Transverse colon (tissue), 4 donors: ENCODE measurements around the gene ABRAXAS1. TPM values are rescaled to one million over a fixed set of nuclear protein-coding genes. Genes with fewer than 3 reads are reported as not detected.

Source experiments
- DNase-seq: peaks from one replicate; pipeline ENCODE4 v3.0.0-alpha.2; 2019
- H3K27ac ChIP-seq, 4 donors: fragments of 200-600 bp; sonication (generic); 2 replicates each; pipeline ENCODE4 v1.5.1; 2016 to 2018; ENCODE audit warnings: inconsistent platforms in 4 of 4
- H3K27me3 ChIP-seq: fragments of 200-600 bp; sonication (generic); 2 replicates; pipeline ENCODE4 v1.5.1; 2017; ENCODE audit warnings: inconsistent platforms
- H3K36me3 ChIP-seq, 4 donors: fragments of 200-600 bp; sonication (generic); 2 replicates each; pipeline ENCODE4 v1.5.1; 2017 to 2019; ENCODE audit warnings: inconsistent platforms in 4 of 4
- H3K4me1 ChIP-seq, 4 donors: fragments of 200-600 bp; sonication (generic); 2 replicates each; pipeline ENCODE4 v1.5.1; 2017 to 2020; ENCODE audit warnings: inconsistent platforms in 4 of 4
- H3K4me3 ChIP-seq, 4 donors: fragments of 200-600 bp; sonication (generic); 1 replicate in 1 of 4; 2 replicates in 3 of 4; pipeline versions ENCODE4 v1.5.1 to v1.6.1; 2017 to 2019; ENCODE audit warnings: inconsistent platforms in 4 of 4
- H3K9me3 ChIP-seq, 2 donors: fragments of 200-600 bp; sonication (generic); 2 replicates each; pipeline ENCODE4 v1.5.1; 2017 to 2019; ENCODE audit warnings: inconsistent platforms in 2 of 2
- CTCF ChIP-seq, 5 experiments: fragments of 200-600 bp in 3 of 5; fragments of 450-650 bp in 2 of 5; sonication (generic) in 3 of 5; IDR thresholded peaks; 1 replicate in 2 of 5; 2 replicates in 3 of 5; pipeline ENCODE4 v1.5.1; 2016 to 2017; ENCODE audit warnings: antibody characterized with exemption in 5 of 5, inconsistent platforms in 3 of 5, mild to moderate bottlenecking in 2 of 5, moderate library complexity in 1 of 5
- EP300 ChIP-seq: sonication (generic); formaldehyde crosslinking; IDR thresholded peaks from one replicate; pipeline ENCODE4 v1.6.1; 2017; ENCODE audit warnings: antibody characterized with exemption, low read depth
- POLR2A ChIP-seq: fragments of 450-650 bp; IDR thresholded peaks from one replicate; pipeline ENCODE4 v1.6.1; 2016; ENCODE audit warnings: antibody characterized with exemption, mild to moderate bottlenecking, moderate library complexity
- POLR2AphosphoS5 ChIP-seq, 3 donors: sonication (generic); formaldehyde crosslinking; IDR thresholded peaks; one replicate each; pipeline ENCODE4 v1.6.1; 2016; ENCODE audit warnings: antibody characterized with exemption in 3 of 3
- WGBS, 2 donors: methylation state at CpG; one replicate each; pipeline ENCODE4 v1.1.5; 2018; ENCODE audit warnings: low coverage in 1 of 2; 5-methylcytosine and 5-hydroxymethylcytosine counted together
- in situ Hi-C, 4 donors: fragments of 200-750 bp; cut with MboI; loops; one replicate each; pipeline versions ENCODE4 v1.15.0 to v1.15.1; 2017; ENCODE audit warnings: low sequenced_read_pairs in 3 of 4, low pct_ligation_motif_present in 1 of 4, low pct_unique_long_range_greater_than_20kb in 1 of 4
- intact Hi-C: fragments of 100-400 bp; cut with DNase I; formaldehyde crosslinking; loops from one replicate; pipeline ENCODE4 v1.15.1; 2023; ENCODE audit warnings: low total_unique reads
- total RNA-seq, 4 donors: library from RNA; depleted of rRNA; stranded (reverse); fragments of >200 nt; gene quantifications; one replicate each; pipeline ENCODE4 v1.1.0, GENCODE V29; 2016

The ABRAXAS1 gene
- total RNA-seq, 4 donors from 2014 or later = 5.0 to 12.4 (median 9.7) TPM

- no peaks in the 10 kb centered on the region for H3K27me3 ChIP-seq
- no peak overlapping the region for H3K27ac ChIP-seq
- in situ Hi-C loops = loop anchor here in 1 of 4 donors (25.0 kb wide), 1 partner anchor 394 kb away; the partner anchor contains the start of gene COPS4
- intact Hi-C loops = no loop called here
- H3K4me1 ChIP-seq = no peaks in the 10 kb centered on the region
- TF ChIP-seq EP300 (no peak), POLR2A (no peak), CTCF (IDR thresholded peaks at IDR 0.05) (no peak)
- DNase-seq = no peak
- peaks cover 0 to 42% (median 17%) of the 10 kb centered on the region in 4 donors for H3K36me3 ChIP-seq
- no peak overlapping the region for H3K4me3 ChIP-seq
- 100% methylated on average over 1 of the region's 1 CpG for WGBS, 2 donors
- H3K9me3 ChIP-seq = no peaks in the 10 kb centered on the region
These were observed 53.7 kb downstream of the ABRAXAS1 start for GRCh38 chr4:83431200-83431599.

- no peak for DNase-seq
- Histone ChIP-seq H3K4me1 (no peaks in the 10 kb centered on the region), H3K4me3 (no peak overlapping the region), H3K9me3 (no peaks in the 10 kb centered on the region), H3K27me3 (no peaks in the 10 kb centered on the region), H3K36me3 (peaks cover 0 to 55% (median 26%) of the 10 kb centered on the region in 4 donors), H3K27ac (no peak overlapping the region)
- in situ Hi-C loops (no loop called here), intact Hi-C loops (no loop called here)
- TF ChIP-seq CTCF (IDR thresholded peaks at IDR 0.05) (no peak), POLR2AphosphoS5 (IDR thresholded peaks at IDR 0.05) (no peak), EP300 (no peak), POLR2A (no peak)
These were observed 66.7 kb downstream of the ABRAXAS1 start for GRCh38 chr4:83418211-83418610.

GRCh38 chr4:83417566-83417965 lies 67.3 kb downstream of the ABRAXAS1 start:
- no peaks in the 10 kb centered on the region for H3K27me3 ChIP-seq
- 91 to 95% methylated on average over 4 of the region's 4 CpGs for WGBS, 2 donors
- H3K27ac ChIP-seq = no peak overlapping the region
- DNase-seq = no peak
- no peak for TF ChIP-seq EP300
- TF ChIP-seq POLR2A = no peak
- TF ChIP-seq CTCF (IDR thresholded peaks at IDR 0.05) = no peak
- no peak for TF ChIP-seq POLR2AphosphoS5 (IDR thresholded peaks at IDR 0.05)
- H3K4me3 ChIP-seq = no peak overlapping the region
- intact Hi-C loops (no loop called here), in situ Hi-C loops (no loop called here)
- H3K9me3 ChIP-seq = no peaks in the 10 kb centered on the region
- H3K36me3 ChIP-seq = peaks cover 0 to 48% (median 23%) of the 10 kb centered on the region in 4 donors
- no peaks in the 10 kb centered on the region for H3K4me1 ChIP-seq

GRCh38 chr4:83413676-83414075 lies 71.2 kb downstream of the ABRAXAS1 start:
- Histone ChIP-seq H3K27me3 (no peaks in the 10 kb centered on the region), H3K27ac (no peak overlapping the region), H3K4me3 (no peak overlapping the region), H3K9me3 (no peaks in the 10 kb centered on the region), H3K4me1 (no peaks in the 10 kb centered on the region), H3K36me3 (peaks cover 0 to 30% (median 15%) of the 10 kb centered on the region in 4 donors)
- intact Hi-C loops = no loop called here
- WGBS, 2 donors = 95 to 100% methylated on average over 2 of the region's 2 CpGs
- in situ Hi-C loops = no loop called here
- no peak for DNase-seq
- no peak for TF ChIP-seq POLR2AphosphoS5 (IDR thresholded peaks at IDR 0.05)

Other genes with a start within 250 kb of the ABRAXAS1 start
- gene COQ2, start 200.3 kb downstream of the ABRAXAS1 start, total RNA-seq = 10 to 100 TPM in 3 of 4 donors, under 1 TPM in 1; 0.75 to 14.4 (median 12.2) TPM
- 1 to 10 TPM in 3 of 4 donors, under 1 TPM in 1; 0.75 to 5.4 (median 4.3) TPM for gene HPSE, start 150.3 kb downstream of the ABRAXAS1 start, total RNA-seq
- 10 to 100 TPM in 2 of 4 donors, 1 to 10 TPM in 2; 2.6 to 19.1 (median 7.4) TPM for gene HELQ, start 29.3 kb downstream of the ABRAXAS1 start, total RNA-seq
- 10 to 100 TPM; 10.7 to 32.2 (median 16.5) TPM for gene MRPS18C, start 29.0 kb downstream of the ABRAXAS1 start, total RNA-seq
- 10 to 100 TPM in 3 of 4 donors, 1 to 10 TPM in 1; 2.8 to 32.4 (median 22.0) TPM for gene GPAT3, start 51.0 kb upstream of the ABRAXAS1 start, total RNA-seq